Right lobe of liver (tissue), 4 donors: Measurements from ENCODE around the gene ADGRF1.

ENCODE experiments used
- CTCF ChIP-seq, 4 donors: fragments of 200-600 bp in 3 of 4; fragments of 450-650 bp in 1 of 4; IDR thresholded peaks; one replicate each; pipeline versions ENCODE4 v1.5.1 to v1.8.0; 2016 to 2022; ENCODE audit warnings: antibody characterized with exemption in 4 of 4, mild to moderate bottlenecking in 2 of 4
- POLR2A ChIP-seq: fragments of 450-650 bp; IDR thresholded peaks from one replicate; pipeline ENCODE4 v1.6.1; 2017; ENCODE audit warnings: antibody characterized with exemption, mild to moderate bottlenecking
- donor health status: DM: no; HTN: no; CAD: no.
- donor health status: DM: no; HTN: no; CAD: no.
- donor health status: DM: no; HTN: yes; CAD: no.

GRCh38 chr6:47076422-47077344, 34.6 kb upstream of the ADGRF1 start:
- TF ChIP-seq CTCF (IDR thresholded peaks at IDR 0.05) (no peak), POLR2A (no peak)
